NOMO-1 treated with dmso at 0.1 percent for 144 hours (cell line): ENCODE data around the gene NPTX1.

Source experiments
- DNase-seq: peaks from one replicate; lab custom pipeline; 2025; ENCODE audit not compliant: unreplicated experiment; lab: John Stamatoyannopoulos, UW

The NPTX1 gene

DNA sequence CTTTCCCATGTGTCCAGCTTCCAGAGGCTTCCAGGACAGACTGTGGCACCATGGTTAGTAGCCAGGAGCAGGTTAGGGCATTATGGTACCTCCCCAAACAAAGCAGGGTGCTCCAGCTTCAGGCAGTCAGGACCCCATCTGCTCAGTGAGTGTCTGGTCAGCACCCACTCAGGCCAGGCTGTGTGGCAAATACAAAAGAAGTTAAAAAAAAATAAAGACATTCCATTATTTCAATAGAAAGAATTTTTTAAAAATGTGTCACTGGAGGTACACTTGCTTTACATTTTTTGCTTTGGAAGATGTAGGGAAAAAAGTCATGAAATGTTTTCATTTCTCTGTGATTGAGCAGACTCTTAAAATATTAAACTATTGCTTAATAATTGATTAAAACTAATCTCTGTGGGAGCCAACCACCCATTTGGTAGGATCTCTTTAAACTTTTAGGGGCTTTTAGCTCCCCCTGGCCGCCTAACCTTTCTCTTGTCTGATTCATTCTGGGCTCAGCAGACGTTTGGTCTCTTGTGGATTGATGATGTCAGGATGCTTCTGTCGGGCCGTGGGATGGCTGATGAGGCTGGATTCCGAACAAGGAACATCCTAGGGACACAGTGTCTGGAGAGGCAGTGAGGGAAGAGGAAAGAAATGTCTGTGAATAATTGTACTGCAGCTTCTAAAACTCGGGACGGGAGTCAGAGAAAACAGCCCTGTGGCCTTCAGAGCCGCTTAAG lies 28.4 kb upstream of the NPTX1 start:
- DNase-seq: no peak

GRCh38 chr17:80503921-80504320 lies 27.5 kb upstream of the NPTX1 start:
- no peak for DNase-seq

- DNase-seq: no peak
These were observed 26.6 kb upstream of the NPTX1 start for GRCh38 chr17:80503031-80503430.

DNA sequence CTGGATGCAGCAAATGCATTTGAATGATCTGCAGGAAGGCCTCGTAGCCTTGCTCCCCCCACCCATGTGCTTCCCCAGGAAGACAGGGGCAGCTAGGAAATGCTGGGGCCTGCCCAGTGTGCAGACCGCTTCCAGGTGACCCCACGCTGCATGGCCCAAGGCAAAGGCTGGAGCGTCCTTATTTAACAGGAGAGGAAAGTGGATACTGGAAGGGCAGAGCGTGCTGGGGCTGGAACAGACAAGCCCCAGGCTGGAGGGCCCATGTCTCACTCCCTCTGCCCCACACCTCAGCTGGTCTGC lies 26.1 kb upstream of the NPTX1 start:
- DNase-seq: no peak

- no peak for DNase-seq
These were observed 25.6 kb upstream of the NPTX1 start for GRCh38 chr17:80501741-80502577.

DNA sequence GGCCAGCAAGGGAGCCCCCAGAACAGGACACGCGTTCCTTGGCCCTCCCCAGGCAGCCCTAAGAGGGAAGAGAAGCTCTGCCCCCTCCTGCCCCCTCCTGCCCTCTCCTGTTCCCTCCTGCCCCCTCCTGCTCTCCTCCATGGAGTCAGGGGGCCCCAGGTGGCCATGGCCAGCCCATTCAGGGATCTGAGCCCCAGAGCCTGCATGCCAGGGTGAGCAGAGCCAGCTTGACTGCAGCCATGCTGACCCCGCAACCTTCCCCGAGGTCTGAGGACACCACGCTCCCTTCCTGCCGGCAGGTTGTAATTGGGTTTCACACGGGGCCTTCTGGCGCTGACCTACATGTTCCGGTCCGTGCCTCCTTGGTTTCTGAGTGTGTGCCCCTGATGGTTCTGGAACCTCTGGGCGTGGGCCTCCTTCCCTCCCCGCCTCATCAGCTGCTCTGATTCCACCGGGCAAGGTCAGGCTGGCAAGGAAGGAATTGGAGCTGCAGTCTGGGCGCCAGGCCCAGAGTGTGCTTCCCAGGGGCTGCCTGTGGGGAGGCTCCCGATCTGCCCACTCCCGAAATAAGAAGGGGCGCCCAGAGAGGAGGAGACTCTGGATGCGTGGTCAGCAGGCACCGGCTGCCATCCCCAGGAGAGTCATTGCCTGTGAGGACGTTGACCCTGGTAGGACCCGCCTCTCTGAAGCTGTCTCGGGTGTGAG lies 23.7 kb upstream of the NPTX1 start:
- DNase-seq: no peak

- no peak for DNase-seq
These were observed 23.2 kb upstream of the NPTX1 start for GRCh38 chr17:80499560-80499959.

DNA sequence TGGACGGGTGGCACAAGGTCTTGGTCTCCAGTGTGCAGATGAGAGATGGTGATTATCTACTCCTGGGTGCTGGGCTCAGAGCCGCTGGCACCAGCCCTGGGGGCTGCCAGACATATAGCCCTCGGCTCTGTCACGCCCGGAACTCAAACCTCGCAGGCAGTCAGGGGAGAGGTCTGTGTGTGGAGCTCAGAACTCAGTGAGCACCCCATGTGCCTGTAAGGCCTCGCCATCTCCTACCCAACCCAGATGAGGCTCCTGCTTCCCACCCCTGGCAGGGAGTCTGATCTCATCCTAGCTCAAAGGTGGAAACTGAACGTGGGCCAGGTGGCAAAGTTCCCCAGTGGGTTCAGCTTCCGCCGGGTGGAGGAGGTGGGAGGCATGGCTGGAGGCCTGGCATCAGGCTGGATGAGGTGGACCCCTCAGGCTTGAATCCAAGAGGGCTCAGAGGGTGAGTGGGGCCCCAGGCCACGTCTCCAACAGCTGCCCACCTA lies 22.6 kb upstream of the NPTX1 start:
- DNase-seq: no peak

DNA sequence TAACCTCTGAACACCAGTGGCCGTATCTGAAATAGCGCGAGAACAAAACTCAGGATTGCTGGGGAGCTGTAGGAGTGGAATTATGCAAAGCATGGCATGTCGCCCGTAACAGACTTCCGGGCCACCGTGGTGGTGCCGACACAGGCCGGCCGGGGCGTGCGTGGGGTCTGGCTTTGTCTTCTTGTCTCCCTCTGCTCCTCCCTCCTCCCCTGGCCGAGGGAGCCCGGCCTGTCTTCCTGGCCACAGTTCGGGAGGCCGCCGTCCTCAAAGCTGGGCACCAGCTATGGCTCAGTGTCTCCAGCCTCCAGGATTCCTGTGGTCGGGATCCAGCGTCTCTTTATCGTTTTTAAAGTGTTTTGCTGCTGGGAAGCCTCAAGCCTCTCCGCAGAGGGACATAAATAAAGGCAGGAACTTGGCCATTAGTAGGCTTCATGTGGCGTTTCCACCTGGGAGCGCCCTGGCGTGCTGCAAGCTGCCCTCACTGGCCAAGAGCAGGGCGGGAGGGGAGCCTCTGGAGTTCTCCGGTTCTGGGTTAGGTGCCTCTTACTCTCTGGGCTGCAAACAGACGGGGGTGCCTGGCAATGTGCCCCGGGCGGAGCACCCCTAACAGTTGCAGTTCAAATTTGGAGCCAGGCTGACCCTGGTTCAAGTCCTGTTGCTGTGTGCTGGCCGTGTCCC lies 22.0 kb upstream of the NPTX1 start:
- DNase-seq: no peak

GRCh38 chr17:80497726-80498241 lies 21.4 kb upstream of the NPTX1 start:
- no peak for DNase-seq

DNA sequence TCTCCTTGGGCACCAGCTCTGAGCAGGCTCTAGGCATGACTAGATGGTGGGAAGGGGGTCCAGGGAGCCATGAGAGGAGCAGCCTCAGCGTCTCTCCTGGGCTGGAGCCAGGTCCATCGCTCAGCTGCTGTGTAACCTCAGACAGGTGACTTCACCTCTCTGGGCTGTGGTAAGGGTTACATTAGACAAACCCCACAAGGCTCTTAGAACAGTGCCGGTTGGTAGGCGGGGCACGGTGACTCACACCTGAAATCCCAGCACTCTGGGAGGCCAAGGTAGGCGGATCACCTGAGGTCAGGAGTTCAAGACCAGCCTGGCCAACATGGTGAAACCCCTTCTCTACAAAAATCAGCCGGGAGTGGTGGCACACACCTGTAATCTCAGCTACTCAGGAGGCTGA lies 18.1 kb upstream of the NPTX1 start:
- DNase-seq: no peak

- DNase-seq: no peak
These were observed 16.1 kb upstream of the NPTX1 start for GRCh38 chr17:80492343-80493136.

- no peak for DNase-seq
These were observed 15.3 kb upstream of the NPTX1 start for GRCh38 chr17:80491478-80492342.

DNA sequence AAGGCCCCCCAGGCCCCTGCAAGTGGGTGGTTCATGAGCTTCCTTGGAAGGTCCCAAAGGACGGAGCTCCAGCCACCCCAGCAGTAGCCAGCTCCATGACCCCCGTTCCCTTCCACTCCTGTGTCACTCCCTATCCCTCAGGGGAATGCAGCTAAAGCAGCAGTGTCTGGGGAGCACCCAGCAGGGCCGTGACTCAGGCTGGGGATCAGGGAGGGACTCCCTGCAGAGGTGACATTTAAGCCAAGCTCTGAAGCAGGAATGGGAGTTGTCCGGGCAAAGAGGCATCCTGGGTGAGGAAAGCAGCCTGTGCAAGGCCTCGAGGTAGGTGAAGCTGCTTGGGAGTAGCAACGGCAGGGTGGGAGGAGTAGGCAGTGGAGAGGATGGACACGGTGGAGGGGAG lies 11.1 kb upstream of the NPTX1 start:
- no peak for DNase-seq

DNA sequence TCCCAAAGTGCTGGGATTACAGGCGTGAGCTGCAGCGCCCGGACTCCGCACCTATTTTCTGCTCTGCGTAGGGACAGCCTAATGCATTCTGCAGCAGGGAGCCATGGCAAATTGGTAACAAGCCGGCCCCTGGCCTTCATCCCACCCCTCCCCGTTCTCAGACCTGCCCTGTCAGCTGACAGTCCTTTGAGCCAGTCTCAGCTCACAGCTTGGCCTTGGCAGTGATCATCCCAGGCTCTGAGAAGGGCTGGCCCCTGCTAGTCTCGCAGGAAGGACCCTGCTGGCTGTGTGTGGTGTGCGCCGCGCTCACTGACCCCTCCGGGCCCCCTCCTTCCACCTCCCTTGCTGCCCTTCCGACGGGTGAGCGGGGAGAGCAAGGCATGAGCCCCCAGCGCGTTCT lies 10.3 kb upstream of the NPTX1 start:
- DNase-seq: no peak

DNA sequence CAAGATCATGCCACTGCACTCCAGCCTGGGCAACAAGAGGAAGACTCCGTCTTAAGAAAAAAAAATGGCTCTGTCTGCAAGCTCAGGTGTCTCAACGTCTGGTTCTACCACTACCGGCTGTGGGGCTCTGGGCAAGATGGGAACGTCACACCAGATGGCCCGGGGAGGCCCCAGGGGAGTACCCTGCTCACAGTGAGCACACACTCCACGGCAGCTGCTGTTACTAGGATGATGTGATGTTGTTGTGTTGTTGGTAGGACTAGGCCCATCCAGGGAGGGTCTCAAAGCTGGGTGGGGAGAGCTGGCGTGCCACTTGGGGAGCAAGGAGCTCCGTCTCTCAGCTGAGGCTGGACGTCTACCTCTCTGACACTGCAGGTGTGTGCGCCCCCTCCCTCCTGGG lies 9.4 kb upstream of the NPTX1 start:
- no peak for DNase-seq

- no peak for DNase-seq
These were observed 6.3 kb upstream of the NPTX1 start for GRCh38 chr17:80482555-80483308.

- no peak for DNase-seq
These were observed 5.6 kb upstream of the NPTX1 start for GRCh38 chr17:80482058-80482318.
